ENCODE results near the gene DCP1A. TPM values are rescaled to one million over a fixed set of nuclear protein-coding genes. Genes with fewer than 3 reads are reported as not detected.
A peak's percentile ranks its signal among the peaks of the same experiment; 100 is the strongest.

DCP1A gene
- total and polyA plus RNA-seq, 9 of the 15 experiments (the other 6 are each of a cell fraction or from before 2014, with no cell fraction given), result 6.6 to 33.7 (median 13.3) TPM

- TF ChIP-seq, protein P1, sequence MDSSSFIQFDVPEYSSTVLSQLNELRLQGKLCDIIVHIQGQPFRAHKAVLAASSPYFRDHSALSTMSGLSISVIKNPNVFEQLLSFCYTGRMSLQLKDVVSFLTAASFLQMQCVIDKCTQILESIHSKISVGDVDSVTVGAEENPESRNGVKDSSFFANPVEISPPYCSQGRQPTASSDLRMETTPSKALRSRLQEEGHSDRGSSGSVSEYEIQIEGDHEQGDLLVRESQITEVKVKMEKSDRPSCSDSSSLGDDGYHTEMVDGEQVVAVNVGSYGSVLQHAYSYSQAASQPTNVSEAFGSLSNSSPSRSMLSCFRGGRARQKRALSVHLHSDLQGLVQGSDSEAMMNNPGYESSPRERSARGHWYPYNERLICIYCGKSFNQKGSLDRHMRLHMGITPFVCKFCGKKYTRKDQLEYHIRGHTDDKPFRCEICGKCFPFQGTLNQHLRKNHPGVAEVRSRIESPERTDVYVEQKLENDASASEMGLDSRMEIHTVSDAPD (CRISPR knock-in tag; IDR thresholded peaks at IDR 0.05), result no peak
- TF ChIP-seq ZNF507 (tag; conservative IDR thresholded peaks at IDR 0.05) (no peak), ZNF589 (CRISPR knock-in tag; IDR thresholded peaks at IDR 0.05; ENCODE audit: low read depth) (peak; percentile 45; the same call in 1 of the 2 replicates), MXD1 (CRISPR knock-in tag; IDR thresholded peaks at IDR 0.05; ENCODE audit: borderline replicate concordance, poor library complexity, severe bottlenecking) (no peak), BACH1 (tag; IDR thresholded peaks at IDR 0.05) (peak; percentile 97), RAD21 (CRISPR knock-in tag; conservative IDR thresholded peaks at IDR 0.05 in 1 of 2, IDR thresholded peaks at IDR 0.05 in 1 of 2) (no peak), ZNF79 (CRISPR knock-in tag; IDR thresholded peaks at IDR 0.05; ENCODE audit: low read depth) (peak; percentile 53; the same call in 1 of the 2 replicates), TAF9B (IDR thresholded peaks at IDR 0.05; ENCODE audit: partially characterized antibody) (no peak), ELF4 (CRISPR knock-in tag; IDR thresholded peaks at IDR 0.05) (no peak), ZBTB17 (CRISPR knock-in tag; IDR thresholded peaks at IDR 0.05) (peak; percentile 84), SAFB (IDR thresholded peaks at IDR 0.05; ENCODE audit: borderline replicate concordance, low read depth, low read length) (no peak), ZNF175 (CRISPR knock-in tag; IDR thresholded peaks at IDR 0.05; ENCODE audit: low read depth) (0 out of 2 replicates have a peak, but pooled peaks have one; percentile 66), JUND (IDR thresholded peaks at IDR 0.05; ENCODE audit: borderline replicate concordance, low read depth, low read length) (peak; percentile 36; the same call in 1 of the 2 replicates), JUND (tag; IDR thresholded peaks at IDR 0.05; ENCODE audit: borderline replicate concordance, low read depth, low read length) (peak; percentile 62; the same call in 2 of the 3 replicates), LEF1 (IDR thresholded peaks at IDR 0.05) (no peak), NFYB (IDR thresholded peaks at IDR 0.05; ENCODE audit: extremely low read depth, insufficient read length) (no peak)
Measured at GRCh38 chr3:53236112-53236841, 111.1 kb downstream of the DCP1A start (continued).

Measured in K562 (cell line).